Activated CD4-positive, CD25-positive, alpha-beta regulatory T cell treated with anti-CD3 and anti-CD28 coated beads, Interleukin-2, amount 50 U/mL, for 24 hours (primary cell): Measurements from ENCODE around the gene ZNHIT6.
"Not testable (repeated sequence)": the region's sequence is repeated elsewhere in the genome, so short reads cannot be mapped to it uniquely, and the experiment has no call there.

Source experiments
- ATAC-seq, 2 donors: fragments of 150-1000 bp; cut with Tn5 transposase; one replicate each; pipeline ENCODE4 v1.10.0; 2021; ENCODE audit warnings: mild to moderate bottlenecking in 1 of 2, moderate library complexity in 1 of 2

Gene ZNHIT6

GRCh38 chr1:85707990-85708828, at the start of gene ZNHIT6:
Gene ZNHIT6 (minus strand): TSS chr1:85708433. CDS start chr1:85708284, 149 bp downstream.
- ATAC-seq, result peak; percentile 90 to 92

- no peak for ATAC-seq
Measured at GRCh38 chr1:85756864-85757263, 48.6 kb upstream of the ZNHIT6 start.

GRCh38 chr1:85748120-85748519, 39.9 kb upstream of the ZNHIT6 start:
- ATAC-seq, result no peak

- ATAC-seq, result no peak
Measured at GRCh38 chr1:85746777-85747176, 38.5 kb upstream of the ZNHIT6 start.

- ATAC-seq, result no peak
Measured at GRCh38 chr1:85743814-85744213, 35.6 kb upstream of the ZNHIT6 start.

- ATAC-seq, result no peak
Measured at GRCh38 chr1:85734931-85735330, 26.7 kb upstream of the ZNHIT6 start.

- ATAC-seq, result no peak
Measured at GRCh38 chr1:85718678-85719340, 10.6 kb upstream of the ZNHIT6 start.

GRCh38 chr1:85714418-85715114, 6.3 kb upstream of the ZNHIT6 start:
- not testable (repeated sequence) for ATAC-seq

- ATAC-seq, result no peak
Measured at GRCh38 chr1:85708829-85709227, 595 bp upstream of the ZNHIT6 start.

- ATAC-seq, result peak; percentile 9 to 10
Measured at GRCh38 chr1:85707267-85707989, 805 bp downstream of the ZNHIT6 start.

GRCh38 chr1:85705940-85706339, 2.3 kb downstream of the ZNHIT6 start:
- ATAC-seq, result no peak

- no peak for ATAC-seq
Measured at GRCh38 chr1:85700422-85700821, 7.8 kb downstream of the ZNHIT6 start.

- ATAC-seq, result no peak
Measured at GRCh38 chr1:85697895-85698294, 10.3 kb downstream of the ZNHIT6 start.

GRCh38 chr1:85692730-85693314, 15.4 kb downstream of the ZNHIT6 start:
- no peak for ATAC-seq

GRCh38 chr1:85689775-85690404, 18.3 kb downstream of the ZNHIT6 start:
- ATAC-seq, result no peak

- no peak for ATAC-seq
Measured at GRCh38 chr1:85683292-85684025, 24.8 kb downstream of the ZNHIT6 start.

GRCh38 chr1:85681087-85681486, 27.1 kb downstream of the ZNHIT6 start:
- no peak for ATAC-seq

GRCh38 chr1:85678193-85678592, 30.0 kb downstream of the ZNHIT6 start:
- no peak for ATAC-seq

GRCh38 chr1:85677656-85678055, 30.6 kb downstream of the ZNHIT6 start:
- ATAC-seq, result no peak

GRCh38 chr1:85672031-85672660, 36.1 kb downstream of the ZNHIT6 start:
- no peak for ATAC-seq

GRCh38 chr1:85665932-85666331, 42.3 kb downstream of the ZNHIT6 start:
- no peak for ATAC-seq
